HepG2 (cell line): ENCODE data around the gene SVOP. TPM values are rescaled to one million over a fixed set of nuclear protein-coding genes. Genes with fewer than 3 reads are reported as not detected.

Source experiments
- ARNTL ChIP-seq: sonication (generic); formaldehyde crosslinking; IDR thresholded peaks from 2 replicates; pipeline ENCODE4 v1.4.0; 2020; ENCODE audit warnings: mild to moderate bottlenecking, missing genetic modification reagents
- ATM ChIP-seq: fragments of 450-650 bp; IDR thresholded peaks from 2 replicates; pipeline ENCODE4 v1.7.1; 2017; ENCODE audit warnings: mild to moderate bottlenecking, borderline replicate concordance
- FOXM1 ChIP-seq: sonication (generic); formaldehyde crosslinking; IDR thresholded peaks from 2 replicates; pipeline ENCODE4 v1.5.0; 2020; ENCODE audit warnings: missing genetic modification reagents
- HNF4A ChIP-seq: sonication (generic); formaldehyde crosslinking; IDR thresholded peaks from 2 replicates; pipeline ENCODE4 v1.4.0; 2020; ENCODE audit warnings: missing genetic modification reagents
- IKZF1 ChIP-seq: fragments of 450-650 bp; IDR thresholded peaks from 2 replicates; pipeline ENCODE4 v1.7.1; 2016
- NFAT5 ChIP-seq: sonication (generic); formaldehyde crosslinking; IDR thresholded peaks from 2 replicates; pipeline ENCODE4 v1.4.0; 2020; ENCODE audit warnings: missing genetic modification reagents
- PLRG1 ChIP-seq: fragments of 450-650 bp; conservative IDR thresholded peaks from 2 replicates; pipeline ENCODE4 v1.6.1; 2016
- POLR2G ChIP-seq: fragments of 200-400 bp; formaldehyde crosslinking; IDR thresholded peaks from 2 replicates; pipeline ENCODE4 v1.6.1; 2018; ENCODE audit warnings: mild to moderate bottlenecking, low read depth, low read length, moderate library complexity
- SP140L ChIP-seq: sonication (generic); formaldehyde crosslinking; IDR thresholded peaks from 2 replicates; pipeline ENCODE4 v1.4.0; 2020; ENCODE audit warnings: missing genetic modification reagents, borderline replicate concordance
- SSRP1 ChIP-seq: IDR thresholded peaks from 2 replicates; pipeline ENCODE4 v1.6.1; 2016; ENCODE audit warnings: control low read depth
- TGIF2 ChIP-seq: IDR thresholded peaks from 2 replicates; pipeline ENCODE4 v1.6.1; 2016; ENCODE audit warnings: control low read depth, missing compliant biosample characterization
- ZBTB21 ChIP-seq: sonication (generic); formaldehyde crosslinking; IDR thresholded peaks from 2 replicates; pipeline ENCODE4 v1.4.0; 2020; ENCODE audit warnings: missing genetic modification reagents
- ZNF225 ChIP-seq: sonication (generic); formaldehyde crosslinking; IDR thresholded peaks from 2 replicates; pipeline ENCODE4 v1.4.0; 2020; ENCODE audit warnings: mild to moderate bottlenecking, missing genetic modification reagents
- ZNF326 ChIP-seq: sonication (generic); formaldehyde crosslinking; IDR thresholded peaks from 2 replicates; pipeline ENCODE4 v1.4.0; 2020; ENCODE audit warnings: missing genetic modification reagents, borderline replicate concordance
- ZNF446 ChIP-seq: sonication (generic); formaldehyde crosslinking; IDR thresholded peaks from 2 replicates; pipeline ENCODE4 v1.5.0; 2020; ENCODE audit warnings: mild to moderate bottlenecking, missing genetic modification reagents
- ZNF510 ChIP-seq: sonication (generic); formaldehyde crosslinking; IDR thresholded peaks from 2 replicates; pipeline ENCODE4 v1.4.0; 2020; ENCODE audit warnings: low read depth, mild to moderate bottlenecking, missing genetic modification reagents
- ZNF547 ChIP-seq: sonication (generic); formaldehyde crosslinking; IDR thresholded peaks from 2 replicates; pipeline ENCODE4 v1.5.1; 2020; ENCODE audit warnings: mild to moderate bottlenecking, missing genetic modification reagents
- ZNF557 ChIP-seq: sonication (generic); formaldehyde crosslinking; IDR thresholded peaks from 2 replicates; pipeline ENCODE4 v1.4.0; 2020; ENCODE audit warnings: missing genetic modification reagents
- ZNF572 ChIP-seq: sonication (generic); formaldehyde crosslinking; IDR thresholded peaks from 2 replicates; pipeline ENCODE4 v1.5.1; 2020; ENCODE audit warnings: mild to moderate bottlenecking, missing genetic modification reagents
- ZNF75D ChIP-seq: sonication (generic); formaldehyde crosslinking; IDR thresholded peaks from 2 replicates; pipeline ENCODE4 v1.8.1; 2023; ENCODE audit warnings: missing genetic modification reagents, mild to moderate bottlenecking, borderline replicate concordance
- ZNF775 ChIP-seq: sonication (generic); formaldehyde crosslinking; IDR thresholded peaks from 2 replicates; pipeline ENCODE4 v1.4.0; 2020; ENCODE audit warnings: missing genetic modification reagents, mild to moderate bottlenecking, moderate library complexity, borderline replicate concordance
- ZNF816 ChIP-seq: sonication (generic); formaldehyde crosslinking; IDR thresholded peaks from 2 replicates; pipeline ENCODE4 v1.8.0; 2022; ENCODE audit warnings: missing genetic modification reagents, mild to moderate bottlenecking, borderline replicate concordance
- ZSCAN21 ChIP-seq: sonication (generic); formaldehyde crosslinking; IDR thresholded peaks from 2 replicates; pipeline ENCODE4 v1.8.0; 2022; ENCODE audit warnings: mild to moderate bottlenecking, missing genetic modification reagents, moderate library complexity, borderline replicate concordance
- ZSCAN22 ChIP-seq: sonication (generic); formaldehyde crosslinking; IDR thresholded peaks from 2 replicates; pipeline ENCODE4 v1.4.0; 2020; ENCODE audit warnings: mild to moderate bottlenecking, missing genetic modification reagents
- polyA plus RNA-seq, 8 experiments: library from polyadenylated mRNA; depleted of rRNA in 3 of 8; stranded (reverse) in 7 of 8; unstranded in 1 of 8; fragments of >200 nt; fragmentation: Illumina TruSeq in 4 of 8; extraction: Trizol in 4 of 8; gene quantifications; 2 replicates each; pipeline versions ENCODE4 v1.2.1 to v1.2.3, GENCODE V29; 2011 to 2016; ENCODE audit warnings: low read depth in 4 of 8, missing spikeins in 1 of 8, mixed read lengths in 1 of 8; ENCODE audit not compliant: insufficient read depth in 1 of 8
- total RNA-seq, 5 experiments: library from RNA; depleted of rRNA; stranded (reverse); fragments of >200 nt; fragmentation: Illumina TruSeq; extraction: Trizol; gene quantifications; 2 replicates each; pipeline ENCODE4 v1.2.3, GENCODE V29; 2016; ENCODE audit warnings: low read depth in 1 of 5

SVOP gene
- total and polyA plus RNA-seq, 2 of the 13 experiments (the other 11 are each of a cell fraction or from before 2014, with no cell fraction given): not detected

- TF ChIP-seq NFAT5 (CRISPR knock-in tag) (peak; percentile 70; the same call in 1 of the 2 replicates), ZNF547 (CRISPR knock-in tag) (peak; percentile 88; the same call in 1 of the 2 replicates), ATM (no peak), HNF4A (CRISPR knock-in tag) (peak; percentile 65), SP140L (CRISPR knock-in tag) (no peak), ZNF75D (CRISPR knock-in tag) (no peak), SSRP1 (CRISPR knock-in tag) (0 out of 2 replicates have a peak, but pooled peaks have one; percentile 38), ZNF816 (CRISPR knock-in tag) (peak; percentile 89), ZNF572 (CRISPR knock-in tag) (no peak), ZNF510 (CRISPR knock-in tag) (no peak), ZNF557 (no peak), PLRG1 (no peak), IKZF1 (no peak), ZSCAN22 (no peak), ARNTL (CRISPR knock-in tag) (0 out of 2 replicates have a peak, but pooled peaks have one; percentile 46), POLR2G (peak; percentile 41), ZNF775 (CRISPR knock-in tag) (no peak), FOXM1 (no peak), ZSCAN21 (CRISPR knock-in tag) (peak; percentile 68), ZBTB21 (no peak; the same call in 1 of the 2 replicates), ZNF326 (CRISPR knock-in tag) (no peak), TGIF2 (CRISPR knock-in tag) (peak; percentile 92), ZNF225 (CRISPR knock-in tag) (peak; percentile 87), ZNF446 (CRISPR knock-in tag) (no peak)
Observed at GRCh38 chr12:109052414-109053323, 31.8 kb upstream of the SVOP start, which contains the start of gene USP30 (continued).
